ENCODE results near the gene CYCS. TPM values are rescaled to one million over a fixed set of nuclear protein-coding genes. Genes with fewer than 3 reads are reported as not detected.

The CYCS gene
- total RNA-seq, 1 donor from 2014 or later = 70.7 TPM

- H3K27me3 ChIP-seq (ENCODE audit: control insufficient read depth, insufficient read depth, low read length) = no peaks in the 10 kb centered on the region
- TF ChIP-seq, protein P1, sequence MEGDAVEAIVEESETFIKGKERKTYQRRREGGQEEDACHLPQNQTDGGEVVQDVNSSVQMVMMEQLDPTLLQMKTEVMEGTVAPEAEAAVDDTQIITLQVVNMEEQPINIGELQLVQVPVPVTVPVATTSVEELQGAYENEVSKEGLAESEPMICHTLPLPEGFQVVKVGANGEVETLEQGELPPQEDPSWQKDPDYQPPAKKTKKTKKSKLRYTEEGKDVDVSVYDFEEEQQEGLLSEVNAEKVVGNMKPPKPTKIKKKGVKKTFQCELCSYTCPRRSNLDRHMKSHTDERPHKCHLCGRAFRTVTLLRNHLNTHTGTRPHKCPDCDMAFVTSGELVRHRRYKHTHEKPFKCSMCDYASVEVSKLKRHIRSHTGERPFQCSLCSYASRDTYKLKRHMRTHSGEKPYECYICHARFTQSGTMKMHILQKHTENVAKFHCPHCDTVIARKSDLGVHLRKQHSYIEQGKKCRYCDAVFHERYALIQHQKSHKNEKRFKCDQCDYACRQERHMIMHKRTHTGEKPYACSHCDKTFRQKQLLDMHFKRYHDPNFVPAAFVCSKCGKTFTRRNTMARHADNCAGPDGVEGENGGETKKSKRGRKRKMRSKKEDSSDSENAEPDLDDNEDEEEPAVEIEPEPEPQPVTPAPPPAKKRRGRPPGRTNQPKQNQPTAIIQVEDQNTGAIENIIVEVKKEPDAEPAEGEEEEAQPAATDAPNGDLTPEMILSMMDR (IDR thresholded peaks at IDR 0.05; ENCODE audit: insufficient read depth, low read length, poor library complexity, severe bottlenecking) = no peak
- no peak for DNase-seq (ENCODE audit: low read depth)
These were observed 23.9 kb upstream of the CYCS start for GRCh38 chr7:25148772-25149575.

DNA sequence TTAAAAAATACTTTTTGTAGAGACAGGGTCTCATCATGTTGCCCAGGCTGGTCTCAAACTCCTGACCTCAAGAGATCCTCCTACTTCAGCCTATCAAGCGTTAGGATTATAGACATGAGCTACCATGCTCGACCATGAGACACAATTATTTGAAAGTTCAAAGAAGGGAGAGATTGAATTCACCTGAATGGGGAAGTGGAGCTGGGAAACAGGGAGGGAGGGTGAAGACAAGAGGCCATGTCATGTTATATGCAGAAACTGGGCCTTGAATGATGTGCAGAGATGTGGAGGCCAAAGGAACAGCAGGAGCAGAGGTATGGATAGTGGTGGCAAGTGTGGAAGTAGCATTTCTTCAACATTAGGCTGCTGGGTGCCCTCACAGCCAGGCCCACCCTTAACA, 18.7 kb upstream of the CYCS start:
- Histone ChIP-seq H3K4me3 (ENCODE audit: low read depth, low read length) (no peak overlapping the region), H3K36me3 (ENCODE audit: control insufficient read depth, insufficient read depth, low read length) (no peaks in the 10 kb centered on the region), H3K27me3 (ENCODE audit: control insufficient read depth, insufficient read depth, low read length) (no peaks in the 10 kb centered on the region)
- DNase-seq (ENCODE audit: low read depth) = no peak
- TF ChIP-seq, protein P1 (IDR thresholded peaks at IDR 0.05; ENCODE audit: insufficient read depth, low read length, poor library complexity, severe bottlenecking) = no peak

More at GRCh38 chr7:25148772-25149575, 23.9 kb upstream of the CYCS start:
- H3K36me3 ChIP-seq (ENCODE audit: control insufficient read depth, insufficient read depth, low read length) = no peaks in the 10 kb centered on the region
- no peak overlapping the region for H3K4me3 ChIP-seq (ENCODE audit: low read depth, low read length)

DNA sequence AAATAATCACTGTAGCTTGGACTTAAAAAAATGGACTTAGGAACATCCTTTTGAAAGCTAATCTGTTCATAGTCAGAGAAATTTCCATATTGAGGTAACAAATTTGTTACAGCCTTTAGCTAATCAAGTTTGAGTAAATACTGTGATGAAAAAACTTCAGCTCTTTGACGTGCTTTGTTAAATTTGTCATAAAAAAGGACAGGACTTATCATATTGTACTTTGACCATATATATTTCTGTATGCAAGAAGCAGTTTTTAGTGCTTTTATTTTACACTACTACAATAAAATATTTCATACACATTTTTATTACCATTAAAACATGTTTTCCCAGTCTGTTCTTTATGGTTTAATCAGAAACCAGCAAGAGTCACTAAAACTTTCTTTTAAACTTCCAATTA, 14.5 kb upstream of the CYCS start:
- no peaks in the 10 kb centered on the region for H3K36me3 ChIP-seq (ENCODE audit: control insufficient read depth, insufficient read depth, low read length)
- TF ChIP-seq, protein P1 (IDR thresholded peaks at IDR 0.05; ENCODE audit: insufficient read depth, low read length, poor library complexity, severe bottlenecking) = no peak
- no peaks in the 10 kb centered on the region for H3K27me3 ChIP-seq (ENCODE audit: control insufficient read depth, insufficient read depth, low read length)
- H3K4me3 ChIP-seq (ENCODE audit: low read depth, low read length) = no peak overlapping the region
- no peak for DNase-seq (ENCODE audit: low read depth)

DNA sequence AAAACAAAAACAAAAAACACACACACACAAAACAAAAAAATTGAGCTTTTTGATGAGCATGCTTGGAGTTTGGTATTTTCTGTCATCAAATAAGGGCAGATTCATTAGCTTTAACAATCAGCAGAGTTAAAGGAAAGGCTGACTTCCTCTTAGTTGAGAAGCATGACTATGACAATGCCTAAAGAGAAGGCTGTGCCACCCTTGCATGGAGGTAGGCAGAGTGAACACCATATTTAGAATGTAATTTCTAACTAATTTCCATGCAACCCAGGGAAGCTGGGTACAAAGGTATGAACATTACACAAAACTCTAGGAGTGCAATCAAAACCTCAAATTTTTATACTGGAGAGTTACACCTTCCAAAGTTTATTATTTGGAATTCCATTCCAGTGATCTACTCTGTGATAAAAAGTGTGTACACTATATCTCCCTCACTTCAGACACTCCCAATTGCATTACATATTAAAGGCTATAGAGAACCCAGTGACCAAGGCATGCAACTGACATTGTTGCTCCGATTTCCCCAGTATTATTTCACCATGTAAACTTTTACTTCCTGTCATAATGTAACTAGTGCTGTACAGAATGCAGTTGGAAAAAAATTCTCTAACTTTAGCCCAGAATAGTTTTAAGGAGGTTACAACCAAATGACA, 9.4 kb upstream of the CYCS start:
- TF ChIP-seq, protein P1 (IDR thresholded peaks at IDR 0.05; ENCODE audit: insufficient read depth, low read length, poor library complexity, severe bottlenecking) = no peak
- no peak for DNase-seq (ENCODE audit: low read depth)
- Histone ChIP-seq H3K4me3 (ENCODE audit: low read depth, low read length) (no peak overlapping the region), H3K27me3 (ENCODE audit: control insufficient read depth, insufficient read depth, low read length) (no peaks in the 10 kb centered on the region), H3K36me3 (ENCODE audit: control insufficient read depth, insufficient read depth, low read length) (no peaks in the 10 kb centered on the region)

GRCh38 chr7:25132430-25132829, 7.4 kb upstream of the CYCS start:
- no peak for DNase-seq (ENCODE audit: low read depth)
- Histone ChIP-seq H3K4me3 (ENCODE audit: low read depth, low read length) (no peak overlapping the region), H3K36me3 (ENCODE audit: control insufficient read depth, insufficient read depth, low read length) (no peaks in the 10 kb centered on the region), H3K27me3 (ENCODE audit: control insufficient read depth, insufficient read depth, low read length) (no peaks in the 10 kb centered on the region)
- TF ChIP-seq, protein P1 (IDR thresholded peaks at IDR 0.05; ENCODE audit: insufficient read depth, low read length, poor library complexity, severe bottlenecking) = no peak

Measured in kidney epithelial cell (primary cell).